Muscle layer of duodenum (tissue), 2 donors: ENCODE results near the gene ATCAY.

ENCODE experiments used
- H3K27ac ChIP-seq: one replicate; pipeline ENCODE4 v1.7.0; 2013; ENCODE audit warnings: mild to moderate bottlenecking, low read length
- H3K27me3 ChIP-seq: one replicate; pipeline ENCODE4 v1.7.0; 2013; ENCODE audit warnings: low read depth, mild to moderate bottlenecking, control low read depth, low read length
- H3K36me3 ChIP-seq, 2 donors: one replicate each; pipeline ENCODE4 v1.7.0; 2013; ENCODE audit warnings: low read length in 2 of 2, control low read depth in 1 of 2, mild to moderate bottlenecking in 1 of 2; ENCODE audit not compliant: insufficient read depth in 2 of 2, control insufficient read depth in 1 of 2
- H3K4me1 ChIP-seq, 2 donors: one replicate each; pipeline ENCODE4 v1.7.0; 2013; ENCODE audit warnings: low read length in 2 of 2, mild to moderate bottlenecking in 2 of 2, control low read depth in 1 of 2, moderate library complexity in 1 of 2; ENCODE audit not compliant: insufficient read depth in 2 of 2, control insufficient read depth in 1 of 2
- H3K4me3 ChIP-seq, 2 donors: one replicate each; pipeline ENCODE4 v1.7.0; 2013; ENCODE audit warnings: low read length in 2 of 2, low read depth in 1 of 2, mild to moderate bottlenecking in 1 of 2
- H3K9me3 ChIP-seq, 2 donors: one replicate each; pipeline ENCODE4 v1.7.0; 2013; ENCODE audit warnings: low read length in 2 of 2, control low read depth in 1 of 2, mild to moderate bottlenecking in 1 of 2; ENCODE audit not compliant: control insufficient read depth in 1 of 2
- donor health status: healthy.

The ATCAY gene, protein sequence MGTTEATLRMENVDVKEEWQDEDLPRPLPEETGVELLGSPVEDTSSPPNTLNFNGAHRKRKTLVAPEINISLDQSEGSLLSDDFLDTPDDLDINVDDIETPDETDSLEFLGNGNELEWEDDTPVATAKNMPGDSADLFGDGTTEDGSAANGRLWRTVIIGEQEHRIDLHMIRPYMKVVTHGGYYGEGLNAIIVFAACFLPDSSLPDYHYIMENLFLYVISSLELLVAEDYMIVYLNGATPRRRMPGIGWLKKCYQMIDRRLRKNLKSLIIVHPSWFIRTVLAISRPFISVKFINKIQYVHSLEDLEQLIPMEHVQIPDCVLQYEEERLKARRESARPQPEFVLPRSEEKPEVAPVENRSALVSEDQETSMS

DNA sequence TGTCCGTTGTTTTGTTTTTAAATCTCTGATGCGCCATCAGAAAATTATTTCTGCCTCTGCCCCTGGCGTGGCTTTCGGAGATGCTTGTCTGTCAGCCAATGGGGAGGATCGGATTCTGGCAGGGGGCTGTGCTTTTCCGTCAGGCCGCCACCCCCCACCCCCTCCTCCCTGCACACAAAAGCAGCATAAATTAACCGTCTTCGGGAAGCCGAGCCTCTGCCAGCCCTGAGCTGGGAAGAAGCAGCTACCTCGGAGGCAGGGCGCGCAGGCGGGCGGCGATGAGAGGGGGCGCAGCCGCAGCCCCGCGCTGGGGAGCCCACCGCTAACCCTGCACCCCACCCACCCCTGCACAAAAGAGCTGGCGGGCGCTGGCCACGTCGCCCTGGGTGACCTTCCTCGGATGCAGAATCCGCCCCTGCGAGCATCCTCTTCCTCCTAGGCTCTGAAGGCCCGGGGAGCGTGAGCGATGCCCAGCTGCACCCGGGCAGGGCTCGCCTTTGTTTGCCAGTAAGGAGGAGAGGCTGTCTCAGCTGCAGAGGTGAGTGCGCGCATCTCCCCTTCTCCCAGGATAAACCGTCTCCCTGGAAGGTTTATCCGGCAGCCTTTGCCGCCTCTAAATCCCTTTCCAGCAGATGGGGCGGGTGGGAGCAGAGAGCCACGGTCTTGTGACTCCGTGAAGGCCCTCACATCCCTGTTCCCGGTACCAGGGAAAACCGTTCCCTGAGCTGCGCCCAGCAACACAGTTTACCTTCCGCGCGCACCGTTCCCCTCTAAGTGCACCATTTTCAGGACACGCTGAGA, at the start of gene ATCAY:
TSS of gene ATCAY (plus strand) at position 215 of the 801 bp plus-strand sequence. CDS start 5,083 bp downstream, outside the sequence.
- Histone ChIP-seq H3K4me1 (peaks cover 0 to 8% of the 10 kb centered on the region in 2 donors), H3K9me3 (no peaks in the 10 kb centered on the region), H3K4me3 (no peak within 1 kb of the TSS), H3K27ac (no peak within 1 kb of the TSS), H3K27me3 (peaks cover 21% of the 10 kb centered on the region), H3K36me3 (no peaks in the 10 kb centered on the region)

DNA sequence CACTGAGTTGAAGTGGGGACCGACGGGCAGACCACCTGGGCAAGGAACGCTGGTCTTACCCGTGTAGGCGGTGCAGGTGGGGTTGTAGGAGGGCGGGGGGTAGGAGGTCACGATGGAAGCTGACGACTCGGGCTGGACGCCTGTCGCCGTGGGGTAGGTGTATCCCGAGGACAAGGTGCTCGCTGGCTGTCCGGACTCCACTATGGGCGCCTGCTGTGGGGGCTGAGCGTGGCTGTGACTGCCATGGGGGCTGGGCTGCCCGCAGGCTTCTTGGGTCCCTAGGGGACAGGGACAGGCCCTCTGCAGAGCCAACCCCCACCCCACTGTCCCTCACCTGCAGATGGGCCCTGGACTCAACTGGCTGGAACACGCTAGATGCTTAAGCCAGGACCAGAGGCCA, 48.9 kb upstream of the ATCAY start:
- Histone ChIP-seq H3K4me1 (no peaks in the 10 kb centered on the region), H3K4me3 (no peak overlapping the region)

GRCh38 chr19:3832001-3832400, 48.5 kb upstream of the ATCAY start:
- no peak overlapping the region for H3K27ac ChIP-seq
- H3K36me3 ChIP-seq = no peaks in the 10 kb centered on the region
- peaks cover 0 to 2% of the 10 kb centered on the region in 2 donors for H3K9me3 ChIP-seq
- no peak overlapping the region for H3K4me3 ChIP-seq
- H3K4me1 ChIP-seq = no peaks in the 10 kb centered on the region
- H3K27me3 ChIP-seq = no peaks in the 10 kb centered on the region

More for the DNA sequence above, 48.9 kb upstream of the ATCAY start:
- Histone ChIP-seq H3K27me3 (no peaks in the 10 kb centered on the region), H3K36me3 (no peaks in the 10 kb centered on the region), H3K9me3 (peaks cover 0 to under 1% of the 10 kb centered on the region in 2 donors), H3K27ac (no peak overlapping the region)

DNA sequence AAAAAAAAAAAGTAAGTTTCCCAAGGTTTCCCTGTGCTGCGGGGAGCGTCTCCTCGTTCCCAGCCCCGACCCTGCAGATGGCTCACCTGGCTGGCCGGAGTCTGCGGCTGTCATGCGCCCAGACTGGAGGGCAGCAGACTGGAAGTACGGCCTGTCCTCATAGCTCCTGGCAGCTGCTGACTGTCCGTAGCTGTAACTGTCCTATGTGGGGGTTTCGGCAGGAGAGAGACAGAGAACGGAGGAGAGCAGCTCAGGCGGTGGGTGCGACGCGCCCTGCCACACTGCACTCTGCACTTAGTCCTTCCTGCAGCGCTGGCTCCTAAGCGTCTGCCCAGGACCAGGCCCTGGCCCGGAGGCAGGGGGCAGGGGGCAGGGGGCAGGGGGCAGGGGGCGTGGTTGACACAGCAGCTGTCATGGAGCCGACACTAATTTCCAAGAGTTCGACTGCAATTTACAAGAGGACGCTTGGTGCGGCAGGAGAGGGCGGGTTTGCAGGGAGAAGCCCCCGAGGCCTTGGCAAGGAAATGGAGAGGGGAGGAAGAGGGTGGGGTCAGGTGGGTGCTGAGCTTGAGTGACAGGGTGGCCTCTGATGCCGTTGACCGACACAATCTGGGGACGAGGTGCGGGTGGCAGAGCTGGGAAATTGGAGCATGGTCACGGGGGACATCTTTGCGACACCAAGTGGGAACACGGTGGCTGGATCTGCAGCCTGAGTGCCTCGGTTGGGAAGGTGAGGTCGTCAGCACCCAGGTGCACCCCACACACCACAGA, 46.7 kb upstream of the ATCAY start:
- H3K4me1 ChIP-seq = no peaks in the 10 kb centered on the region
- H3K27ac ChIP-seq = no peak overlapping the region
- no peak overlapping the region for H3K4me3 ChIP-seq
- H3K27me3 ChIP-seq = no peaks in the 10 kb centered on the region
- peaks cover 0 to 2% of the 10 kb centered on the region in 2 donors for H3K9me3 ChIP-seq
- H3K36me3 ChIP-seq = no peaks in the 10 kb centered on the region

- Histone ChIP-seq H3K27me3 (no peaks in the 10 kb centered on the region), H3K36me3 (no peaks in the 10 kb centered on the region), H3K9me3 (peaks cover 0 to 2% of the 10 kb centered on the region in 2 donors), H3K4me1 (no peaks in the 10 kb centered on the region), H3K27ac (no peak overlapping the region), H3K4me3 (no peak overlapping the region)
Measured at GRCh38 chr19:3834349-3835054, 46.0 kb upstream of the ATCAY start.

GRCh38 chr19:3835055-3835435, 45.4 kb upstream of the ATCAY start:
- H3K9me3 ChIP-seq = peaks cover 0 to 2% of the 10 kb centered on the region in 2 donors
- H3K36me3 ChIP-seq = no peaks in the 10 kb centered on the region
- H3K27me3 ChIP-seq = no peaks in the 10 kb centered on the region
- no peak overlapping the region for H3K4me3 ChIP-seq
- no peak overlapping the region for H3K27ac ChIP-seq
- H3K4me1 ChIP-seq = no peaks in the 10 kb centered on the region

DNA sequence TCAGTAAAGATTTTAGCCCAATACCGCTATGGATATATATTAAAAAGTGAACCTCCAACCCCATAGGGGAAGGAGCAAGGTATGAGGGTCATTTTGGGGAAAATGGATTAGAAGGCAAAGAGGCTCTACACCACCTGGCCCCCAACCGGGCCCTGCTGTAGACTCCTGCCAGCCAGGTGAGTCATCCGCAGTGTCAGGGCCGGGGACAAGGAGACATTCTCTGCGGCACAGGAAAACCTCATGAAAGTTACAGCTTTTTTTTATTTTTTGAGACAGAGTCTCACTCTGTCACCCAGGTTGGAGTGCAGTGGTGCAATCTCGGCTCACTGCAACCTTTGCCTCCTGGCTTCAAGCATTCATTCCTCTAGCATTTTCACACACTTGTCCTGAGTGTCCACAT, 43.6 kb upstream of the ATCAY start:
- H3K9me3 ChIP-seq = peaks cover 0 to 2% of the 10 kb centered on the region in 2 donors
- H3K4me1 ChIP-seq = no peaks in the 10 kb centered on the region
- H3K36me3 ChIP-seq = no peaks in the 10 kb centered on the region
- no peak overlapping the region for H3K4me3 ChIP-seq
- H3K27me3 ChIP-seq = no peaks in the 10 kb centered on the region
- no peak overlapping the region for H3K27ac ChIP-seq

DNA sequence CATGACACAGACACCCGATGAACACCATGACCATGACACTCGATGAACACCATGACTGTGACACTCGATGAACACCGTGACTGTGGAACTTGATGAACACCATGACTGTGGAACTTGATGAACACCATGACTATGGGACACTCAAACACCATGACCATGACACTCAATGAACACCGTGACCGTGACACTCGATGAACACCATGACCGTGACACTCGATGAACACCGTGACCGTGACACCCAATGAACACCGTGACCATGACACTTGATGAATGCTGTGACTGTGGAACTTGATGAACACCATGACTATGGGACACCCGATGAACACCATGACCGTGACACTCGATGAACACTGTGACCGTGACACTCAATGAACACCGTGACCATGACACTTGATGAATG, 43.2 kb upstream of the ATCAY start:
- Histone ChIP-seq H3K36me3 (no peaks in the 10 kb centered on the region), H3K9me3 (peaks cover 0 to 2% of the 10 kb centered on the region in 2 donors), H3K27me3 (no peaks in the 10 kb centered on the region), H3K4me1 (no peaks in the 10 kb centered on the region), H3K27ac (no peak overlapping the region), H3K4me3 (no peak overlapping the region)

DNA sequence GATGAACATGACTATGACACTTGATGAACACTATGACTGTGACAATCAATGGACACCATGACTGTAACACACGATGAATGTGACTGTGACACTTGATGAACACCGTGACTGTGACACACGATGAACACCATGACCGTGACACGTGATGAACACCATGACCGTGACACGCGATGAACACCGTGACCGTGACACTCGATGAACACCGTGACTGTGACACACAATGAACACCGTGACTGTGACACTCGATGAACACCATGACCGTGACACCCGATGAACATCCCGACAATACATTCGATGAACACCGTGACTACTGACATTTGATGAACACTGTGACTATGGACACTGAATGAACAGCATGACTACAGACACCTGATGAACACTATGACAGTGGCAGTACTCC, 42.6 kb upstream of the ATCAY start:
- no peak overlapping the region for H3K27ac ChIP-seq
- no peaks in the 10 kb centered on the region for H3K27me3 ChIP-seq
- no peak overlapping the region for H3K4me3 ChIP-seq
- no peaks in the 10 kb centered on the region for H3K4me1 ChIP-seq
- peaks cover 0 to 2% of the 10 kb centered on the region in 2 donors for H3K9me3 ChIP-seq
- no peaks in the 10 kb centered on the region for H3K36me3 ChIP-seq

DNA sequence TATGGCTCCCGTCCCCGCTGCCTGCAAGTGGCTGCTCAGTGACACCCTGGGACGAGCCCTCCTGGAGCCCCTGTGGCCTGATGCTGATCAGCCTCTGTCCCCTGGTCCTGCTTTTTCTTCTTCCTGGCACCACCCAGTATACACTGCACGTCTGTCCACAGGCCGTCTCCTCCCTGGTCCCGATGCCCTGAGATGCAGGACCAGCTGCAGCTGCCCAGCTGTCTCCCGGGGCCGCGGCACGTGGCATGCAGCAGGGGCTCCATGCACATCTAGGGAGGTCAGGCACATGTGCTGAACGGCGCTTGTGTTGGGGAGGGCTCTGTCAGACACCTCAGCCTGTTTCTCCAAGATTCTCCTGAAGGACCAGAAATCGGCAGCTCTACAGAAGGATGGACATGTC, 41.8 kb upstream of the ATCAY start:
- Histone ChIP-seq H3K27me3 (no peaks in the 10 kb centered on the region), H3K4me3 (no peak overlapping the region), H3K4me1 (no peaks in the 10 kb centered on the region), H3K9me3 (peaks cover 0 to 2% of the 10 kb centered on the region in 2 donors), H3K27ac (no peak overlapping the region), H3K36me3 (no peaks in the 10 kb centered on the region)
